Right ventricle myocardium inferior (tissue), 1 donor: ENCODE results near the gene VMP1. TPM values are rescaled to one million over a fixed set of nuclear protein-coding genes. Genes with fewer than 3 reads are reported as not detected.

ENCODE experiments used
- ATAC-seq: fragments of 200-7000 bp; cut with Tn5 transposase; one replicate; pipeline ENCODE4 v1.9.1; 2020; ENCODE audit warnings: mild to moderate bottlenecking, moderate library complexity
- DNase-seq: peaks from one replicate; pipeline ENCODE4 v3.0.0; 2021; ENCODE audit errors: missing footprints
- intact Hi-C: fragments of 100-400 bp; cut with DNase I; formaldehyde crosslinking; loops from one replicate; pipeline ENCODE4 v1.11.0; 2022
- total RNA-seq: library from RNA; stranded (reverse); fragmentation: NEBNext Ultra II Directional; extraction: Animal tissue kit (Norgen Biotek cat#: 25700); gene quantifications from one replicate; pipeline ENCODE4 v1.2.1, GENCODE V29; 2021
- donor health status: DM: no; HTN: yes; CAD: no; lungs with severe emphysema.

The VMP1 gene
- total RNA-seq, 1 donor from 2014 or later = 50.6 TPM

- intact Hi-C loops = no loop called here
- DNase-seq (no peak), ATAC-seq (no peak)
These were observed 8.2 kb upstream of the VMP1 start for GRCh38 chr17:59699218-59699617.

- intact Hi-C loops = no loop called here
- ATAC-seq = no peak
- no peak for DNase-seq
These were observed 7.7 kb upstream of the VMP1 start for GRCh38 chr17:59699786-59700185.

GRCh38 chr17:59702304-59702703 is 5.2 kb upstream of the VMP1 start:
- DNase-seq (no peak), ATAC-seq (no peak)
- intact Hi-C loops = no loop called here

GRCh38 chr17:59707971-59708430 is 547 bp downstream of the VMP1 start:
- DNase-seq (no peak), ATAC-seq (peak; percentile 2)
- intact Hi-C loops = loop anchor here (2.0 kb wide), 1 partner anchor 89 kb away; the partner anchor contains the start of gene CLTC

- DNase-seq (no peak), ATAC-seq (no peak)
- intact Hi-C loops = no loop called here
These were observed 4.5 kb downstream of the VMP1 start for GRCh38 chr17:59711936-59712335.

GRCh38 chr17:59712862-59713261 is 5.4 kb downstream of the VMP1 start:
- intact Hi-C loops = no loop called here
- DNase-seq (no peak), ATAC-seq (no peak)

- ATAC-seq (no peak), DNase-seq (no peak)
- intact Hi-C loops = no loop called here
These were observed 6.8 kb downstream of the VMP1 start for GRCh38 chr17:59714255-59714654.

GRCh38 chr17:59716427-59716826 is 9.0 kb downstream of the VMP1 start:
- intact Hi-C loops = no loop called here
- ATAC-seq = no peak

GRCh38 chr17:59719526-59719925 is 12.1 kb downstream of the VMP1 start:
- intact Hi-C loops = no loop called here
- no peak for ATAC-seq

More at GRCh38 chr17:59716427-59716826, 9.0 kb downstream of the VMP1 start:
- no peak for DNase-seq

GRCh38 chr17:59722623-59723022 is 15.2 kb downstream of the VMP1 start:
- no peak for ATAC-seq
- no peak for DNase-seq
- intact Hi-C loops = no loop called here

More at GRCh38 chr17:59719526-59719925, 12.1 kb downstream of the VMP1 start:
- DNase-seq = no peak

GRCh38 chr17:59723041-59723440 is 15.6 kb downstream of the VMP1 start:
- intact Hi-C loops = no loop called here
- no peak for DNase-seq
- ATAC-seq = no peak

GRCh38 chr17:59723607-59724006 is 16.2 kb downstream of the VMP1 start:
- ATAC-seq (no peak), DNase-seq (no peak)
- intact Hi-C loops = no loop called here

- intact Hi-C loops = no loop called here
- DNase-seq = no peak
- ATAC-seq = peak; percentile 71
These were observed 18.2 kb downstream of the VMP1 start for GRCh38 chr17:59725691-59726090.

- intact Hi-C loops = no loop called here
- ATAC-seq (no peak), DNase-seq (no peak)
These were observed 20.5 kb downstream of the VMP1 start for GRCh38 chr17:59727817-59728533.

- no peak for ATAC-seq
- intact Hi-C loops = no loop called here
- no peak for DNase-seq
These were observed 22.9 kb downstream of the VMP1 start for GRCh38 chr17:59730268-59730834.

GRCh38 chr17:59733697-59734096 is 26.2 kb downstream of the VMP1 start:
- no peak for DNase-seq
- ATAC-seq = no peak
- intact Hi-C loops = no loop called here

GRCh38 chr17:59734226-59734625 is 26.8 kb downstream of the VMP1 start:
- no peak for DNase-seq
- no peak for ATAC-seq
- intact Hi-C loops = no loop called here

GRCh38 chr17:59737324-59737723 is 29.9 kb downstream of the VMP1 start:
- no peak for DNase-seq
- ATAC-seq = no peak
- intact Hi-C loops = no loop called here

- ATAC-seq (no peak), DNase-seq (no peak)
- intact Hi-C loops = no loop called here
These were observed 36.4 kb downstream of the VMP1 start for GRCh38 chr17:59743842-59744241.

- ATAC-seq (no peak), DNase-seq (no peak)
- intact Hi-C loops = no loop called here
These were observed 37.6 kb downstream of the VMP1 start for GRCh38 chr17:59745040-59745439.
